ENCODE data around the gene ZNF593OS.

The ZNF593OS gene

GRCh38 chr1:26132834-26133167 is 38.8 kb downstream of the ZNF593OS start:
- Histone ChIP-seq H3K9me3 (ENCODE audit: control insufficient read depth, low read length) (no peaks in the 10 kb centered on the region), H3K27me3 (replicated peaks; ENCODE audit: control insufficient read depth, insufficient read depth, low read length) (no peaks in the 10 kb centered on the region), H3K9ac (ENCODE audit: low read length) (no peak overlapping the region), H3K36me3 (ENCODE audit: control insufficient read depth, insufficient read depth, low read length, severe bottlenecking) (no peaks in the 10 kb centered on the region), H3K4me3 (ENCODE audit: low read length) (no peak overlapping the region), H3K4me1 (ENCODE audit: control insufficient read depth, insufficient read depth, low read length) (no peaks in the 10 kb centered on the region)
- no peak for DNase-seq (ENCODE audit: low read depth)

- DNase-seq (ENCODE audit: low read depth), result no peak
Observed at GRCh38 chr1:26132128-26132833, 39.4 kb downstream of the ZNF593OS start.

GRCh38 chr1:26130695-26131094 is 40.9 kb downstream of the ZNF593OS start:
- H3K36me3 ChIP-seq (ENCODE audit: control insufficient read depth, insufficient read depth, low read length, severe bottlenecking), result no peaks in the 10 kb centered on the region
- H3K9ac ChIP-seq (ENCODE audit: low read length), result no peak overlapping the region
- no peak overlapping the region for H3K4me3 ChIP-seq (ENCODE audit: low read length)
- H3K27me3 ChIP-seq (replicated peaks; ENCODE audit: control insufficient read depth, insufficient read depth, low read length), result no peaks in the 10 kb centered on the region
- H3K4me1 ChIP-seq (ENCODE audit: control insufficient read depth, insufficient read depth, low read length), result peaks cover 15% of the 10 kb centered on the region
- H3K9me3 ChIP-seq (ENCODE audit: control insufficient read depth, low read length), result no peaks in the 10 kb centered on the region
- no peak for DNase-seq (ENCODE audit: low read depth)

More at GRCh38 chr1:26132128-26132833, 39.4 kb downstream of the ZNF593OS start:
- Histone ChIP-seq H3K4me3 (ENCODE audit: low read length) (no peak overlapping the region), H3K27me3 (replicated peaks; ENCODE audit: control insufficient read depth, insufficient read depth, low read length) (no peaks in the 10 kb centered on the region), H3K9me3 (ENCODE audit: control insufficient read depth, low read length) (no peaks in the 10 kb centered on the region), H3K4me1 (ENCODE audit: control insufficient read depth, insufficient read depth, low read length) (peaks cover 4% of the 10 kb centered on the region), H3K36me3 (ENCODE audit: control insufficient read depth, insufficient read depth, low read length, severe bottlenecking) (no peaks in the 10 kb centered on the region), H3K9ac (ENCODE audit: low read length) (no peak overlapping the region)

GRCh38 chr1:26129778-26130177 is 41.9 kb downstream of the ZNF593OS start:
- no peak overlapping the region for H3K4me3 ChIP-seq (ENCODE audit: low read length)
- H3K9me3 ChIP-seq (ENCODE audit: control insufficient read depth, low read length), result no peaks in the 10 kb centered on the region
- H3K27me3 ChIP-seq (replicated peaks; ENCODE audit: control insufficient read depth, insufficient read depth, low read length), result no peaks in the 10 kb centered on the region
- peaks cover 15% of the 10 kb centered on the region for H3K4me1 ChIP-seq (ENCODE audit: control insufficient read depth, insufficient read depth, low read length)
- H3K9ac ChIP-seq (ENCODE audit: low read length), result no peak overlapping the region
- no peak for DNase-seq (ENCODE audit: low read depth)
- H3K36me3 ChIP-seq (ENCODE audit: control insufficient read depth, insufficient read depth, low read length, severe bottlenecking), result no peaks in the 10 kb centered on the region

- no peak for DNase-seq (ENCODE audit: low read depth)
- H3K4me1 ChIP-seq (ENCODE audit: control insufficient read depth, insufficient read depth, low read length), result peaks cover 27% of the 10 kb centered on the region
- H3K27me3 ChIP-seq (replicated peaks; ENCODE audit: control insufficient read depth, insufficient read depth, low read length), result no peaks in the 10 kb centered on the region
- no peaks in the 10 kb centered on the region for H3K36me3 ChIP-seq (ENCODE audit: control insufficient read depth, insufficient read depth, low read length, severe bottlenecking)
- H3K9ac ChIP-seq (ENCODE audit: low read length), result no peak overlapping the region
- no peak overlapping the region for H3K4me3 ChIP-seq (ENCODE audit: low read length)
- no peaks in the 10 kb centered on the region for H3K9me3 ChIP-seq (ENCODE audit: control insufficient read depth, low read length)
Observed at GRCh38 chr1:26127235-26128163, 44.1 kb downstream of the ZNF593OS start.

GRCh38 chr1:26126321-26127084 is 45.1 kb downstream of the ZNF593OS start:
- Histone ChIP-seq H3K9me3 (ENCODE audit: control insufficient read depth, low read length) (no peaks in the 10 kb centered on the region), H3K4me3 (ENCODE audit: low read length) (no peak overlapping the region), H3K9ac (ENCODE audit: low read length) (no peak overlapping the region), H3K4me1 (ENCODE audit: control insufficient read depth, insufficient read depth, low read length) (peaks cover 27% of the 10 kb centered on the region), H3K36me3 (ENCODE audit: control insufficient read depth, insufficient read depth, low read length, severe bottlenecking) (no peaks in the 10 kb centered on the region), H3K27me3 (replicated peaks; ENCODE audit: control insufficient read depth, insufficient read depth, low read length) (no peaks in the 10 kb centered on the region)
- no peak for DNase-seq (ENCODE audit: low read depth)

GRCh38 chr1:26125946-26126320 is 45.7 kb downstream of the ZNF593OS start:
- no peak overlapping the region for H3K4me3 ChIP-seq (ENCODE audit: low read length)
- peaks cover 27% of the 10 kb centered on the region for H3K4me1 ChIP-seq (ENCODE audit: control insufficient read depth, insufficient read depth, low read length)
- H3K9ac ChIP-seq (ENCODE audit: low read length), result no peak overlapping the region
- no peaks in the 10 kb centered on the region for H3K27me3 ChIP-seq (replicated peaks; ENCODE audit: control insufficient read depth, insufficient read depth, low read length)
- H3K36me3 ChIP-seq (ENCODE audit: control insufficient read depth, insufficient read depth, low read length, severe bottlenecking), result no peaks in the 10 kb centered on the region
- no peaks in the 10 kb centered on the region for H3K9me3 ChIP-seq (ENCODE audit: control insufficient read depth, low read length)
- no peak for DNase-seq (ENCODE audit: low read depth)

GRCh38 chr1:26125382-26125781 is 46.2 kb downstream of the ZNF593OS start:
- no peaks in the 10 kb centered on the region for H3K27me3 ChIP-seq (replicated peaks; ENCODE audit: control insufficient read depth, insufficient read depth, low read length)
- no peak overlapping the region for H3K4me3 ChIP-seq (ENCODE audit: low read length)
- H3K4me1 ChIP-seq (ENCODE audit: control insufficient read depth, insufficient read depth, low read length), result peaks cover 27% of the 10 kb centered on the region
- DNase-seq (ENCODE audit: low read depth), result no peak
- H3K36me3 ChIP-seq (ENCODE audit: control insufficient read depth, insufficient read depth, low read length, severe bottlenecking), result no peaks in the 10 kb centered on the region
- H3K9ac ChIP-seq (ENCODE audit: low read length), result no peak overlapping the region
- H3K9me3 ChIP-seq (ENCODE audit: control insufficient read depth, low read length), result no peaks in the 10 kb centered on the region

- no peaks in the 10 kb centered on the region for H3K27me3 ChIP-seq (replicated peaks; ENCODE audit: control insufficient read depth, insufficient read depth, low read length)
Observed at GRCh38 chr1:26124418-26125331, 47.0 kb downstream of the ZNF593OS start.

GRCh38 chr1:26122988-26123973 is 48.4 kb downstream of the ZNF593OS start:
- Histone ChIP-seq H3K27me3 (replicated peaks; ENCODE audit: control insufficient read depth, insufficient read depth, low read length) (no peaks in the 10 kb centered on the region), H3K9me3 (ENCODE audit: control insufficient read depth, low read length) (no peaks in the 10 kb centered on the region), H3K4me1 (ENCODE audit: control insufficient read depth, insufficient read depth, low read length) (peaks cover 27% of the 10 kb centered on the region), H3K4me3 (ENCODE audit: low read length) (no peak overlapping the region), H3K9ac (ENCODE audit: low read length) (no peak overlapping the region), H3K36me3 (ENCODE audit: control insufficient read depth, insufficient read depth, low read length, severe bottlenecking) (peaks cover 9% of the 10 kb centered on the region)
- peak; percentile 51 for DNase-seq (ENCODE audit: low read depth)

More at GRCh38 chr1:26124418-26125331, 47.0 kb downstream of the ZNF593OS start:
- no peaks in the 10 kb centered on the region for H3K36me3 ChIP-seq (ENCODE audit: control insufficient read depth, insufficient read depth, low read length, severe bottlenecking)
- no peak overlapping the region for H3K9ac ChIP-seq (ENCODE audit: low read length)
- no peak for DNase-seq (ENCODE audit: low read depth)
- H3K4me3 ChIP-seq (ENCODE audit: low read length), result no peak overlapping the region
- H3K4me1 ChIP-seq (ENCODE audit: control insufficient read depth, insufficient read depth, low read length), result peaks cover 27% of the 10 kb centered on the region
- no peaks in the 10 kb centered on the region for H3K9me3 ChIP-seq (ENCODE audit: control insufficient read depth, low read length)

Data from adipocyte (in vitro differentiated cells).